ENCODE data around the gene ZNF738. TPM values are rescaled to one million over a fixed set of nuclear protein-coding genes. Genes with fewer than 3 reads are reported as not detected.

The ZNF738 gene
- total RNA-seq, 3 donors from 2014 or later: 7.8 to 9.5 (median 8.8) TPM

- no peak for DNase-seq (ENCODE audit: low spot score in 2 of 2)
- no peak for TF ChIP-seq CTCF (IDR thresholded peaks at IDR 0.05)
- TF ChIP-seq POLR2AphosphoS5 (IDR thresholded peaks at IDR 0.05): no peak
- TF ChIP-seq POLR2A (IDR thresholded peaks at IDR 0.05): no peak
- Histone ChIP-seq H3K27me3 (no peaks in the 10 kb centered on the region), H3K9me3 (peaks cover 59 to 93% of the 10 kb centered on the region in 2 donors), H3K4me1 (no peaks in the 10 kb centered on the region), H3K4me3 (no peak overlapping the region), H3K27ac (no peak overlapping the region), H3K36me3 (no peaks in the 10 kb centered on the region)
- intact Hi-C loops (cut with DNase I; ENCODE audit: low total_unique reads): no loop called here
Observed at GRCh38 chr19:21383980-21384582, 25.3 kb downstream of the ZNF738 start.

GRCh38 chr19:21396121-21396520, 37.3 kb downstream of the ZNF738 start:
- no peaks in the 10 kb centered on the region for H3K4me1 ChIP-seq
- no peak overlapping the region for H3K27ac ChIP-seq
- intact Hi-C loops (cut with DNase I; ENCODE audit: low total_unique reads): no loop called here
- TF ChIP-seq CTCF (IDR thresholded peaks at IDR 0.05): no peak
- H3K4me3 ChIP-seq: no peak overlapping the region
- H3K9me3 ChIP-seq: no peaks in the 10 kb centered on the region
- DNase-seq (ENCODE audit: low spot score in 2 of 2): no peak
- H3K27me3 ChIP-seq: no peaks in the 10 kb centered on the region
- H3K36me3 ChIP-seq: no peaks in the 10 kb centered on the region

GRCh38 chr19:21396893-21397572, 38.2 kb downstream of the ZNF738 start, which contains the start of gene ZNF493:
Gene ZNF493, plus strand, starts transcription at chr19:21397133. Its CDS starts 105 bp downstream, at chr19:21397238.
- no peaks in the 10 kb centered on the region for H3K36me3 ChIP-seq
- TF ChIP-seq POLR2A (IDR thresholded peaks at IDR 0.05) (peak; percentile 68), POLR2AphosphoS5 (IDR thresholded peaks at IDR 0.05) (peak; percentile 75 to 86 (median 82)), CTCF (IDR thresholded peaks at IDR 0.05) (no peak)
- H3K4me1 ChIP-seq: no peaks in the 10 kb centered on the region
- intact Hi-C loops (cut with DNase I; ENCODE audit: low total_unique reads): no loop called here
- peak within 1 kb of the TSS; percentile 89 to 95 for H3K27ac ChIP-seq
- DNase-seq (ENCODE audit: low spot score in 2 of 2): peak; percentile 94 to 96
- H3K27me3 ChIP-seq: no peaks in the 10 kb centered on the region
- no peaks in the 10 kb centered on the region for H3K9me3 ChIP-seq
- peak within 1 kb of the TSS; percentile 68 to 86 (median 84) for H3K4me3 ChIP-seq

DNA sequence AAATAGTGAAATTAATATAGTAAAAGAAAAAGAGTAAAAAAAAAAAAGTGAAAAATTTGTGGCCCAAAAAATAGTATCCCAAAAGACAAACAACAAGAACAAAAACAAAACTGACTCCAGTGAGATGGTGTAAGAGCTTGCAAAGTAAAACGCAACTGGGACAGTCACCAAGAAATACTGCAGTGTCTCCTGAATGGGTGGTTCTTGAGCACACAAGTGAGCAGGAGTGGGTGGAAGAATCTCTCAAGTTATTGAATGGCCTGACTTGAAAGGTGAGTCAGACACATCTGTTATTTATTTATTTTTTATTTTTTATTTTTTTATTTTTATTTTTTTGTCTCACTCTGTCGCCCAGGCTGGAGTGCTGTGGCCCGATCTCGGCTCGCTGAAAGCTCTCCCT, 40.1 kb downstream of the ZNF738 start:
- Histone ChIP-seq H3K27ac (no peak overlapping the region), H3K9me3 (no peaks in the 10 kb centered on the region), H3K27me3 (no peaks in the 10 kb centered on the region), H3K4me3 (no peak overlapping the region), H3K4me1 (no peaks in the 10 kb centered on the region), H3K36me3 (no peaks in the 10 kb centered on the region)
- no peak for TF ChIP-seq POLR2A (IDR thresholded peaks at IDR 0.05)
- TF ChIP-seq POLR2AphosphoS5 (IDR thresholded peaks at IDR 0.05): no peak
- TF ChIP-seq CTCF (IDR thresholded peaks at IDR 0.05): no peak
- no peak for DNase-seq (ENCODE audit: low spot score in 2 of 2)
- intact Hi-C loops (cut with DNase I; ENCODE audit: low total_unique reads): no loop called here

DNA sequence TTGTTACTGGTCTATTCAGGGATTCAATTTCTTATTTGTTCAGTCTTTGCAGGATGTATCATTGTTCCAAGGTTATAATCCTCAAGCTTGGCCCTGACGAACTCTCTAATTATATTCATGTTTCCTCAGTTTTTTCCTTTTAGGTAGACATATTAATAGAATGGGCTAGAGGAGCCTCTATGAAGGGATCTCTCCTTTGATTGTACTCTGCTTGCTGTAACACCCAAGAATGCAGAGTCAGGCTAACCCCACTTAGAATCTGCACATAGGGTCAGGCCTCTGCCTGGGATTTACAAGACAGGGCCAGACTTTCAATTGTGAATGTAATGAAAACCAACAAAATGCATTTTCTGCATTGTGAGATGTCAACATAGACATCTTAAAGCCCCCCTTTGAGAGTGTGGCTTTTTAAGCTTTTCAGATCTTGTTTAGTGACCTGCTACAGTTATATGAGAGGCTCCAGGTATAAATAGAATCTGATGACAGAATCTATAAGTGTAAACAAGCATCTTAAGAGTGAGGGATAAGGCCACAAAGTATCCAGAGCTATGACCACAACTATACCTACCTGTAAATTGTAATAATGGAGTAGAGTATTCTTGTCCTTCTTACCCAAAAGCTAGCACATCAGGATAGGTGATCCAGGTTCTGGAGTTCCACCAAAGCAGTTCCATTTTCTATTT, 43.6 kb downstream of the ZNF738 start:
- Histone ChIP-seq H3K36me3 (no peaks in the 10 kb centered on the region), H3K27me3 (no peaks in the 10 kb centered on the region), H3K27ac (no peak overlapping the region), H3K9me3 (peaks cover 0 to 4% of the 10 kb centered on the region in 2 donors), H3K4me3 (no peak overlapping the region), H3K4me1 (no peaks in the 10 kb centered on the region)
- no peak for DNase-seq (ENCODE audit: low spot score in 2 of 2)
- TF ChIP-seq POLR2A (IDR thresholded peaks at IDR 0.05) (no peak), POLR2AphosphoS5 (IDR thresholded peaks at IDR 0.05) (no peak), CTCF (IDR thresholded peaks at IDR 0.05) (no peak)
- intact Hi-C loops (cut with DNase I; ENCODE audit: low total_unique reads): no loop called here

Measured in breast epithelium (tissue), 4 donors.